GM03348 (cell line): Measurements from ENCODE around the gene PRG2.
"Not testable (repeated sequence)": the region's sequence is repeated elsewhere in the genome, so short reads cannot be mapped to it uniquely, and the experiment has no call there.

ENCODE experiments used
- DNase-seq: peaks from one replicate; pipeline ENCODE4 v3.0.0; 2012; ENCODE audit warnings: low spot score

The PRG2 gene

GRCh38 chr11:57368106-57368844 is 22.2 kb downstream of the PRG2 start:
- no peak for DNase-seq

- DNase-seq, result no peak
Observed at GRCh38 chr11:57364851-57365660, 25.4 kb downstream of the PRG2 start.

- no peak for DNase-seq
Observed at GRCh38 chr11:57363131-57364080, 27.0 kb downstream of the PRG2 start.

- DNase-seq, result no peak
Observed at GRCh38 chr11:57361926-57362325, 28.5 kb downstream of the PRG2 start.

- DNase-seq, result not testable (repeated sequence)
Observed at GRCh38 chr11:57361420-57361819, 29.0 kb downstream of the PRG2 start.

GRCh38 chr11:57360991-57361390 is 29.5 kb downstream of the PRG2 start:
- DNase-seq, result no peak

GRCh38 chr11:57359896-57360690 is 30.4 kb downstream of the PRG2 start:
- no peak for DNase-seq

GRCh38 chr11:57359396-57359795 is 31.1 kb downstream of the PRG2 start:
- no peak for DNase-seq

- DNase-seq, result no peak
Observed at GRCh38 chr11:57358991-57359390, 31.5 kb downstream of the PRG2 start.

GRCh38 chr11:57358543-57358961 is 31.9 kb downstream of the PRG2 start:
- no peak for DNase-seq

- peak; percentile 47 for DNase-seq
Observed at GRCh38 chr11:57357856-57358255, 32.6 kb downstream of the PRG2 start.

GRCh38 chr11:57357310-57357709 is 33.1 kb downstream of the PRG2 start:
- no peak for DNase-seq

- DNase-seq, result no peak
Observed at GRCh38 chr11:57356268-57356667, 34.2 kb downstream of the PRG2 start.

GRCh38 chr11:57354699-57355098 is 35.8 kb downstream of the PRG2 start:
- no peak for DNase-seq

- DNase-seq, result no peak
Observed at GRCh38 chr11:57353852-57354251, 36.6 kb downstream of the PRG2 start.

GRCh38 chr11:57353446-57353845 is 37.0 kb downstream of the PRG2 start:
- no peak for DNase-seq

- DNase-seq, result no peak
Observed at GRCh38 chr11:57353036-57353435, 37.4 kb downstream of the PRG2 start.

GRCh38 chr11:57349491-57350274 is 40.8 kb downstream of the PRG2 start:
- peak; percentile 73 for DNase-seq

- DNase-seq, result no peak
Observed at GRCh38 chr11:57348636-57349313, 41.7 kb downstream of the PRG2 start.

GRCh38 chr11:57348052-57348451 is 42.4 kb downstream of the PRG2 start:
- DNase-seq, result no peak
